HUES64 (cell line): Measurements from ENCODE around the gene DTWD2.
"Not testable (repeated sequence)": the region's sequence is repeated elsewhere in the genome, so short reads cannot be mapped to it uniquely, and the experiment has no call there.

ENCODE experiments used
- H3K27ac ChIP-seq: 2 replicates; pipeline ENCODE4 v1.7.0; 2013; ENCODE audit warnings: low read depth, low read length, inconsistent platforms
- H3K27me3 ChIP-seq: 2 replicates; pipeline ENCODE4 v1.6.1; 2013; ENCODE audit warnings: mild to moderate bottlenecking, low read length; ENCODE audit not compliant: insufficient read depth
- H3K36me3 ChIP-seq: 2 replicates; pipeline ENCODE4 v1.6.1; 2013; ENCODE audit warnings: mild to moderate bottlenecking, low read length; ENCODE audit not compliant: insufficient read depth
- H3K4me1 ChIP-seq: 2 replicates; pipeline ENCODE4 v1.6.1; 2013; ENCODE audit warnings: mild to moderate bottlenecking, low read length, moderate library complexity; ENCODE audit not compliant: insufficient read depth
- H3K4me3 ChIP-seq: 2 replicates; pipeline ENCODE4 v1.5.1; 2013; ENCODE audit warnings: mild to moderate bottlenecking, low read length, moderate library complexity
- H3K9ac ChIP-seq: 2 replicates; pipeline ENCODE4 v1.6.1; 2013; ENCODE audit warnings: mild to moderate bottlenecking, low read depth, low read length
- H3K9me3 ChIP-seq: 2 replicates; pipeline ENCODE4 v1.6.1; 2013; ENCODE audit warnings: low read depth, low read length; ENCODE audit not compliant: insufficient read depth
- WGBS: fragments of 150-250, 120-280 bp; methylation state at CpG from one replicate; pipeline ENCODE4 v1.1.7; 2013; ENCODE audit warnings: missing lambda C conversion rate; 5-methylcytosine and 5-hydroxymethylcytosine counted together

Gene DTWD2

DNA sequence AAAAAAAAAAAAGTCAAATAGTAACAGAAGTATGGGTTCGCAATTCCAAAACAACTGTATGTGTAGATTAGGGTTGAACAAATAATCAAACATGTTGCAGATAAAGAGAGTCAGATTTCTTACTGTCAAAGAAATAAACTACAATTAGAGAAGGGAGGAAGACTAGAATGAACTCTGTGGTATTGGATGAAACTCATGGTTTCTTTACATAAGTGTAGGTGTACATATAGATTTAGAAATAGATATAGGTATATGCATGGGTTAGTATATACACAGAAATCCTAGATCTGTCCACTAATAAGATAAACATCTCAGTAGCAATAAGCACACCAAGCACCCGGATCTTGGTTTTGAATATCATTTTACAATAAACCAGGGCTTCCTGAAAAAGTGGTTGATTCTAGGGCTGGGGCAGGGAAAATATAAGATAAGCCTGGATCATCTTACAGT lies 21.3 kb downstream of the DTWD2 start:
- Histone ChIP-seq H3K9me3 (peaks cover 11% of the 10 kb centered on the region; the same call in 1 of the 2 replicates), H3K4me1 (no peaks in the 10 kb centered on the region), H3K4me3 (no peak overlapping the region), H3K27me3 (no peaks in the 10 kb centered on the region), H3K27ac (no peak overlapping the region), H3K36me3 (no peaks in the 10 kb centered on the region), H3K9ac (no peak overlapping the region)
- 100% methylated on average over 1 of the region's 2 CpGs for WGBS

DNA sequence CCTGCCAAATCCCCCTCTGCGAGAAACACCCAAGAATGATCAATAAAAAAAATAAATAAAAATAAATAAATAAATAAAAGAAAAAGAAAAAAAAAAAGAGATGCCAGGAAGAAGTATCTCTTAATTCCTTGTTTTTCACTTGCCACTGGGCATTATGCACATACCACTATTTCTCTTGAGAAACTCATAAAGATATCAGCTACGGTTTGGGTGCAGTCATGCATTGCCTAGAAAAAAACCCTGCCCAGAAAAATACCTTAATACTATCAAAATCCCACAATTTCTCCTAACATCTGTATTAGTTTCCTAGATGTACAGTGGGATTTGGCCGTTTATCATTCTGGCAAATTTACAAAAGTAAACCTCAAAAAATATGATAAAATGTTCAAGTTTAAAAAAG lies 22.5 kb downstream of the DTWD2 start:
- WGBS: 98% methylated on average over 2 of the region's 3 CpGs
- Histone ChIP-seq H3K9me3 (peaks cover 11% of the 10 kb centered on the region; the same call in 1 of the 2 replicates), H3K36me3 (no peaks in the 10 kb centered on the region), H3K27me3 (no peaks in the 10 kb centered on the region), H3K27ac (no peak overlapping the region), H3K4me3 (no peak overlapping the region), H3K4me1 (no peaks in the 10 kb centered on the region), H3K9ac (no peak overlapping the region)

DNA sequence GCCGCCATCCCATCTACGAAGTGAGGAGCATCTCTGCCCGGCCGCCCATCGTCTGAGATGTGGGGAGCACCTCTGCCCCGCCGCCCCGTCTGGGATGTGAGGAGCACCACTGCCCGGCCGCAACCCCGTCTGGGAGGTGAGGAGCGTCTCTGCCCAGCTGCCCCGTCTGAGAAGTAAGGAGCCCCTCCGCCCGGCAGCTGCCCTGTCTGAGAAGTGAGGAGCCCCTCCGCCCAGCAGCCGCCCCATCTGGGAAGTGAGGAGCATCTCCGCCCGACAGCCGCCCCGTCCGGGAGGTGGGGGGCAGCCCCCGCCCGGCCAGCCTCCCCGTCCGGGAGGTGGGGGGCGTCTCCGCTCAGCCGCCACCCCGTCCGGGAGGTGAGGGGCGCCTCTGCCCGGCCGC lies 23.4 kb downstream of the DTWD2 start:
- H3K4me3 ChIP-seq, H3K36me3 ChIP-seq, H3K27ac ChIP-seq, H3K27me3 ChIP-seq, H3K9ac ChIP-seq, H3K4me1 ChIP-seq: not testable (repeated sequence)
- H3K9me3 ChIP-seq: peaks cover 14% of the 10 kb centered on the region; the same call in 1 of the 2 replicates
- 96% methylated on average over 34 of the region's 34 CpGs for WGBS

DNA sequence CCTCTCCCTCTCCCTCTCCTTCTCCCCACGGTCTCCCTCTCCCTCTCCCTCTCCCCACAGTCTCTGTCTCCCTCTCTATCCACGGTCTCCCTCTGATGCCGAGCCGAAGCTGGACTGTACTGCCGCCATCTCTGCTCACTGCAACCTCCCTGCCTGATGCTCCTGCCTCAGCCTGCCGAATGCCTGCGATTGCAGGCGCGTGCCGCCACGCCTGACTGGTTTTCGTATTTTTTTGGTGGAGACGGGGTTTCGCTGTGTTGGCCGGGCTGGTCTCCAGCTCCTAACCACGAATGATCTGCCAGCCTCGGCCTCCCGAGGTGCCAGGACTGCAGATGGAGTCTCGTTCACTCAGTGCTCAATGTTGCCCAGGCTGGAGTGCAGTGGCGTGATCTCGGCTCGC lies 24.0 kb downstream of the DTWD2 start:
- H3K27me3 ChIP-seq, H3K36me3 ChIP-seq, H3K4me1 ChIP-seq, H3K9ac ChIP-seq, H3K27ac ChIP-seq, H3K4me3 ChIP-seq: not testable (repeated sequence)
- WGBS: 95% methylated on average over 19 of the region's 22 CpGs
- peaks cover 14% of the 10 kb centered on the region; the same call in 1 of the 2 replicates for H3K9me3 ChIP-seq

DNA sequence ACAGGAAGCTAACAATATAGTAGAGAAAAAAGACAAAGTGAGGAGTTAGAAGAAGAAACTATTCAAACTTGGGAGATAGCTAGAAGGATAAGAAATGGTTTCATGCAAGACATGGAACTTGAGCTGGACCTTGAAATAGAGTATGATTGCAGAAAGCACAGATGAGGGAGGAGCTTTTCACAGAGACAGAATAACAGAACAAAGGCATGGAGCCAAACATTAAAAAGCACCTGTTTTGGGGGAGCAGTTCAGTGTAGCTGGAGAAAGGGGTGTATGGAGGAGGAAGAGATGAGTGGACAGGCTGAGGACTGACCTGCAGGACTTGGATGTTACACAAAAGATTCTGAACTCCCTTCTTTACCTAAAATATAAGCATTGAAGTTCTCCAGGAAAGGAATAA lies 25.2 kb downstream of the DTWD2 start:
- Histone ChIP-seq H3K4me1 (no peaks in the 10 kb centered on the region), H3K27ac (no peak overlapping the region), H3K36me3 (no peaks in the 10 kb centered on the region), H3K9me3 (peaks cover 14% of the 10 kb centered on the region; the same call in 1 of the 2 replicates), H3K4me3 (no peak overlapping the region), H3K9ac (no peak overlapping the region), H3K27me3 (no peaks in the 10 kb centered on the region)

DNA sequence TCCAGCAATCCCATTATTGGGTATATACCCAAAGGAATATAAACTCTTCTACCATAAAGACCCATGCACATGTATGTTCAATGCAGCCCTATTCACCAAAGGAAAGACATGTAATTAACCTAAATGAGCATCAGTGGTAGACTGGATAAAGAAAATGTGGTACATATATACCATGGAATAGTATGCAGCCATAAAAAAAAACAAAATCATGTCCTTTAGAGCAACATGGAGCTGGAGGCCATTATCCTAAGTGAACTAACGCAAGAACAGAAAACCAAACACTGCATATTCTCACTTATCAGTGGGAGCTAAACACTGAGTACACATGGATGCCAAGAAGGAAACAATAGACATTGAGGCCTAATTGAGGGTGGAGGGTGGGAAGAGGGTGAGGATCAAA lies 27.8 kb downstream of the DTWD2 start:
- Histone ChIP-seq H3K36me3 (no peaks in the 10 kb centered on the region), H3K9ac (no peak overlapping the region), H3K9me3 (0 out of 2 replicates have a peak, but pooled peaks cover 9% of the 10 kb centered on the region), H3K27ac (no peak overlapping the region), H3K27me3 (no peaks in the 10 kb centered on the region), H3K4me1 (no peaks in the 10 kb centered on the region), H3K4me3 (no peak overlapping the region)
- 93% methylated on average over 1 of the region's 1 CpG for WGBS

DNA sequence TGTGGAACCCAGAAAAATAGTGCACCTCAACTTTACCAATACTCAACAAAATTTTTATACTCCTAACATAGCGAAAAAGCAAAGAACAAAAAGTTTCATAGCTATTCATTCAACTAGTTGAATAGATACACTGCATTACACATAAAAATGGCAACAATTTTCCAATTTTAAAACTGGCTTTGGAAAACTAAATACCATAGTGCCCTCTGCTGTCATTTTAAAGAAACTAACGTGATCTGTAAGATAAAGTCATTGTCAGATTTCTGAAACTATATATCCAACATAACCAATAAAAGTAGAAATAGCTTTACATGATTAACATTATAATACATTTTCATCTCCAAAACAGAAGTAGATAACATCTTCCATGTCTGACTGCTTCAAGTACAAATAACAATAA lies 31.6 kb downstream of the DTWD2 start:
- H3K9me3 ChIP-seq: 0 out of 2 replicates have a peak, but pooled peaks cover 3% of the 10 kb centered on the region
- H3K4me3 ChIP-seq: no peak overlapping the region
- H3K9ac ChIP-seq: no peak overlapping the region
- WGBS: 34% methylated on average over 2 of the region's 2 CpGs
- H3K4me1 ChIP-seq: peaks cover 15% of the 10 kb centered on the region
- H3K27me3 ChIP-seq: no peaks in the 10 kb centered on the region
- H3K36me3 ChIP-seq: no peaks in the 10 kb centered on the region
- no peak overlapping the region for H3K27ac ChIP-seq

DNA sequence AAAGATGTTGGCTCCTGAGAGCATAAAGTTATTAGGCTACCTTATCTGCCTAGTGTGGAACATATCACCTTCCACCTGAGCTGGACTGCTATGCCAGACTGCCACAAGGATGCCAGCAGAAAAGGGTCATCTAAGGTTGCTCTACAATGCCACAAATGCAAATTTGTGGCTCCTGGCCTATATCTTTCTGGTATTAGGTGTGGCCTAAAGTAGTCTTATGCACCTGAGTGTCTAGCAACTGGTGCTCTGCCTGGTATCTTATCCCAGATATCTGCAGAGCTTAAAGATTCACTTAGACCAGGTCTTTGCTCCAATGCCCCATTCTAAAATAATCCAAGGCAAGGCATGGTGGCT lies 34.7 kb downstream of the DTWD2 start:
- no peak overlapping the region for H3K4me3 ChIP-seq
- no peaks in the 10 kb centered on the region for H3K36me3 ChIP-seq
- H3K27ac ChIP-seq: peak overlapping the region; percentile 87; the same call in 1 of the 2 replicates
- H3K4me1 ChIP-seq: peaks cover 15% of the 10 kb centered on the region
- H3K9ac ChIP-seq: no peak overlapping the region
- no peaks in the 10 kb centered on the region for H3K27me3 ChIP-seq
- H3K9me3 ChIP-seq: no peaks in the 10 kb centered on the region

DNA sequence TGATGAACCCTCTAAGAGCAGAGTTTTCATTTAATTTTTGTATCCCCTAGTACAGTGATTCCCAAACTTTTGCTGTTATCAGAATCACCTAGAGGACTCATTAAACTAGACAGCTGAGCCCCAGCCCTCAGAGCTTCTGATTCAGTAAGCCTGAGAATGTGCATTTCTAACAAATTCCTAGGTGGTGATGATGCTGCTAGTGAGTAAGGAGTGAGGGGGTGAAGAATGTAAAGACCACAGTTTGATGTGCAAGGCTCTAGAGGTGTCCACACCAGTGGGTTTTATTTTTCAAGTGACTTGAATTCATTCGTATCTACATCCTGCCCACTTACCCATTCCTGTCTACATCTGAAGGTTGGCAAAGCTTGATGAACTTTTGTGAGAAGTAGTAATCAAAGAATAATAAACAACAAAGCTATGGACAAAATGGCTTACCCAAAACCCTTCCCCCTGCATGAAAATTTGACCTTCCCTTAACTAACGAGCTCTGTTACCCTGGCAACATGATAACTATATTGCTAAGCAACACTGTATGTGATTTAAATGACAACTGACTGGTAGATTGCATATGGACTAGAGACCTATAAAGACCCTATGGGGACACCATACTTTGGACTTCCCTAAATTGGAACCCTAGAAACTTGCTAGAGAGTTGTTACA lies 35.2 kb downstream of the DTWD2 start:
- Histone ChIP-seq H3K9me3 (no peaks in the 10 kb centered on the region), H3K27me3 (no peaks in the 10 kb centered on the region), H3K9ac (peak overlapping the region; percentile 34; the same call in 1 of the 2 replicates), H3K4me1 (peaks cover 15% of the 10 kb centered on the region), H3K4me3 (peak overlapping the region; percentile 51; the same call in 1 of the 2 replicates), H3K27ac (peak overlapping the region; percentile 87), H3K36me3 (no peaks in the 10 kb centered on the region)
- WGBS: 40% methylated on average over 1 of the region's 2 CpGs

DNA sequence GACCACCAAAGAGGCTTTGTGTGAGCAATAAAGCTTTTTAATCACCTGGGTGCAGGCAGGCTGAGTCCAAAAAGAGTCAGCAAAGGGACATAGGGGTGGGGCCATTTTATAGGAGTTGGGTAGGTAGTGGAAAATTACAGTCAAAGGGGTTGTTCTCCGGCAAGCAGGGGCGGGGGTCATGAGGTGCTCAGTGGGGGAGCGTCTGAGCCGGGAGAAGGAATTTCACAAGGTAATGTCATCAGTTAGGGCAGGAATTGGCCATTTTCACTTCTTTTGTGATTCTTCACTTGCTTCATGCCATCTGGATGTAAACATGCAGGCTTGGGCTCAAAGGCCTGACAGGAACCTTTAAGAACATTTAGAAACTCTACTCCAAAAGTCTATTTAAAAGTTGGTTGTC lies 36.0 kb downstream of the DTWD2 start:
- not testable (repeated sequence) for H3K9me3 ChIP-seq, H3K36me3 ChIP-seq, H3K27me3 ChIP-seq
- Histone ChIP-seq H3K4me1 (peaks cover 15% of the 10 kb centered on the region), H3K4me3 (peak overlapping the region; percentile 51), H3K27ac (peak overlapping the region; percentile 87), H3K9ac (peak overlapping the region; percentile 40; the same call in 1 of the 2 replicates)
- 4% methylated on average over 4 of the region's 4 CpGs for WGBS

DNA sequence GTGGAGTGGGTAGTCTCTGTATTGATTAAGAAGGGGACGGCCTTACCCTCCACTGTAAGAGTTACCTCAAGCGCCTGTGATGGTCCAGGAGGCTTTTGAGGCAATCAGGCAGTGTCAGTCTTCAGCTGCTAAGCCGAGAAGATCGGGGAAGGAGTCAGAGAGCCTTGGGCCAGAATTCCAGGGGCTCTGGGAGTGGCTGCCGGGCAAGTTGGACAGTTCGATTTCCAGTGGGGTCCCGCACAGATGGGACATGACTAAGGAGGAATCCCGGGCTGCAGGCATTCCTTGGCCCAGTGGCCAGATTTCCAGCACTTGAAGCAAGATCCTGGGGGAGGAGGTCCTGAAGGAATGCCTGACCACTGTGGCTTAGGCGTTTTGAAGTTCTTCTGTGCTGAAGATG lies 38.0 kb downstream of the DTWD2 start:
- H3K9me3 ChIP-seq, H3K27ac ChIP-seq, H3K36me3 ChIP-seq, H3K9ac ChIP-seq, H3K27me3 ChIP-seq: not testable (repeated sequence)
- Histone ChIP-seq H3K4me3 (0 out of 2 replicates have a peak overlapping the region, but pooled peaks have one; percentile 51), H3K4me1 (peaks cover 15% of the 10 kb centered on the region)
- 65% methylated on average over 9 of the region's 9 CpGs for WGBS
